ENCODE data around the gene OR2AG2. TPM values are rescaled to one million over a fixed set of nuclear protein-coding genes. Genes with fewer than 3 reads are reported as not detected.

The OR2AG2 gene
- total RNA-seq, 1 donor from 2014 or later = 0.27 TPM

DNA sequence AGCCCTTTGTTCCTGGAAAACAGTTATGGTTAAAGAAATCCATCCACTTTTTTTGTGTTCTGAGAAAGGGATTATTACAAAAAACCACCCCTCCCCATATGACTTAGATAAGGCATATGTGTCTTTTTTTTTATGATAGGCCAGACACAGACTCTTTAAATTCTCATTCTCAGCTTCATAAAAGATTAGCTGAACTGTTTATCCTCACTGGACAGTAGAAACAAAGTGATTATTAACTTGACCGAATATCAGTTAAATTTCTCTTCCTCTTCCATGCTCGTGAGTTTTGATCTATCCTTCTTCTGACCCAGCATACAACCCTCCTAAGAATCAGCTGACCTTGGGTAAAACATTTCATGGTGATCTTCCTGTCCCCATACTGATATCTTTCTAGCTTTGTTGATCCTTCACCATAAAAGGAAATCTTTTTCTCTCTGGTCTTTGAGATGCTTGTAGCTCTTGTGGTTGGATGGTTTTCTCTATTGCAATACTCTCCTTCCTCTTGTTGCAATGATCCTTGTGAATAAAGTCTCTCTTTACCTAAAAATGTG is 26.2 kb downstream of the OR2AG2 start:
- no peak for TF ChIP-seq EZH2 (IDR thresholded peaks at IDR 0.05; ENCODE audit: insufficient read depth, low read length)
- TF ChIP-seq, protein P1, sequence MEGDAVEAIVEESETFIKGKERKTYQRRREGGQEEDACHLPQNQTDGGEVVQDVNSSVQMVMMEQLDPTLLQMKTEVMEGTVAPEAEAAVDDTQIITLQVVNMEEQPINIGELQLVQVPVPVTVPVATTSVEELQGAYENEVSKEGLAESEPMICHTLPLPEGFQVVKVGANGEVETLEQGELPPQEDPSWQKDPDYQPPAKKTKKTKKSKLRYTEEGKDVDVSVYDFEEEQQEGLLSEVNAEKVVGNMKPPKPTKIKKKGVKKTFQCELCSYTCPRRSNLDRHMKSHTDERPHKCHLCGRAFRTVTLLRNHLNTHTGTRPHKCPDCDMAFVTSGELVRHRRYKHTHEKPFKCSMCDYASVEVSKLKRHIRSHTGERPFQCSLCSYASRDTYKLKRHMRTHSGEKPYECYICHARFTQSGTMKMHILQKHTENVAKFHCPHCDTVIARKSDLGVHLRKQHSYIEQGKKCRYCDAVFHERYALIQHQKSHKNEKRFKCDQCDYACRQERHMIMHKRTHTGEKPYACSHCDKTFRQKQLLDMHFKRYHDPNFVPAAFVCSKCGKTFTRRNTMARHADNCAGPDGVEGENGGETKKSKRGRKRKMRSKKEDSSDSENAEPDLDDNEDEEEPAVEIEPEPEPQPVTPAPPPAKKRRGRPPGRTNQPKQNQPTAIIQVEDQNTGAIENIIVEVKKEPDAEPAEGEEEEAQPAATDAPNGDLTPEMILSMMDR (IDR thresholded peaks at IDR 0.05; ENCODE audit: insufficient read depth, low read depth, low read length) = no peak
- FAIRE-seq (no peak), DNase-seq (ENCODE audit: low read depth) (no peak)
- no peak overlapping the region for H3K4me3 Mint-ChIP-seq (ENCODE audit: unreplicated experiment)
- H3K9me3 Mint-ChIP-seq (ENCODE audit: unreplicated experiment) = no peaks in the 10 kb centered on the region
- Histone ChIP-seq H3K4me2 (ENCODE audit: low read length) (no peak overlapping the region), H3K4me1 (ENCODE audit: insufficient read depth, low read length) (no peaks in the 10 kb centered on the region), H3K9ac (ENCODE audit: low read length) (no peak overlapping the region), H4K20me1 (ENCODE audit: insufficient read depth, low read length) (no peaks in the 10 kb centered on the region), H3K36me3 (ENCODE audit: insufficient read depth, low read length) (no peaks in the 10 kb centered on the region), H3K79me2 (ENCODE audit: insufficient read depth, low read length) (no peaks in the 10 kb centered on the region), H3K4me3 (ENCODE audit: insufficient read depth, low read depth, low read length) (no peak overlapping the region), H3K9me3 (ENCODE audit: insufficient read depth, low read depth, low read length) (no peaks in the 10 kb centered on the region), H3K27ac (ENCODE audit: low read depth, low read length) (no peak overlapping the region), H3K27me3 (ENCODE audit: insufficient read depth, low read length) (no peaks in the 10 kb centered on the region), H2AFZ (ENCODE audit: low read depth, low read length) (no peak overlapping the region)
- H3K4me1 Mint-ChIP-seq (ENCODE audit: low read depth, unreplicated experiment) = no peaks in the 10 kb centered on the region
- H3K27me3 Mint-ChIP-seq (ENCODE audit: low read depth, unreplicated experiment) = peaks cover 3% of the 10 kb centered on the region
- no peaks in the 10 kb centered on the region for H3K36me3 Mint-ChIP-seq (ENCODE audit: low read depth, unreplicated experiment)
- H3K27ac Mint-ChIP-seq (ENCODE audit: unreplicated experiment) = no peak overlapping the region

DNA sequence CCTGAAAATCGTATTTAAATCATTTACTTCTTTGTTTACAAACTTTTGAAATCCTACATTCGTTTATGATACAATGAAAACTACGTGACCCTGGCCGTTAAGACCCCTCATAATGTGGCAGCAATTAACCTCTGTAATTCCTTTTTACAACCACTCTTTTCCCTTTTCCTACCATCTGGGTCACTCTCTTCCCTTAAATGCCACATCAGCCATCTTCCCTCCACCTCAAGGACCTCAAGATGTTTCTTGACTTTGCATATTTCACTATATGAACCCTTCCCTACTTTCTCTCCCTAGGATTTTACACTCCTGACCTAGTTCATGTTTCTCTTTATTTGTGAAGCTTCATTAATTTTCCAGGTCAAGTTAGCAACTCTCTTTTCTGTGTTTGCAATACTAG is 26.8 kb downstream of the OR2AG2 start:
- Histone ChIP-seq H3K79me2 (ENCODE audit: insufficient read depth, low read length) (no peaks in the 10 kb centered on the region), H3K9ac (ENCODE audit: low read length) (no peak overlapping the region), H3K4me3 (ENCODE audit: insufficient read depth, low read depth, low read length) (no peak overlapping the region), H2AFZ (ENCODE audit: low read depth, low read length) (no peak overlapping the region), H3K4me2 (ENCODE audit: low read length) (no peak overlapping the region), H3K4me1 (ENCODE audit: insufficient read depth, low read length) (no peaks in the 10 kb centered on the region), H3K36me3 (ENCODE audit: insufficient read depth, low read length) (no peaks in the 10 kb centered on the region), H3K9me3 (ENCODE audit: insufficient read depth, low read depth, low read length) (no peaks in the 10 kb centered on the region), H4K20me1 (ENCODE audit: insufficient read depth, low read length) (no peaks in the 10 kb centered on the region), H3K27ac (ENCODE audit: low read depth, low read length) (no peak overlapping the region), H3K27me3 (ENCODE audit: insufficient read depth, low read length) (no peaks in the 10 kb centered on the region)
- Mint-ChIP-seq H3K27me3 (ENCODE audit: low read depth, unreplicated experiment) (peaks cover 3% of the 10 kb centered on the region), H3K4me1 (ENCODE audit: low read depth, unreplicated experiment) (no peaks in the 10 kb centered on the region), H3K27ac (ENCODE audit: unreplicated experiment) (no peak overlapping the region), H3K36me3 (ENCODE audit: low read depth, unreplicated experiment) (no peaks in the 10 kb centered on the region), H3K4me3 (ENCODE audit: unreplicated experiment) (no peak overlapping the region), H3K9me3 (ENCODE audit: unreplicated experiment) (no peaks in the 10 kb centered on the region)
- FAIRE-seq (no peak), DNase-seq (ENCODE audit: low read depth) (no peak)
- TF ChIP-seq EZH2 (IDR thresholded peaks at IDR 0.05; ENCODE audit: insufficient read depth, low read length) = no peak
- TF ChIP-seq, protein P1 (IDR thresholded peaks at IDR 0.05; ENCODE audit: insufficient read depth, low read depth, low read length) = no peak

DNA sequence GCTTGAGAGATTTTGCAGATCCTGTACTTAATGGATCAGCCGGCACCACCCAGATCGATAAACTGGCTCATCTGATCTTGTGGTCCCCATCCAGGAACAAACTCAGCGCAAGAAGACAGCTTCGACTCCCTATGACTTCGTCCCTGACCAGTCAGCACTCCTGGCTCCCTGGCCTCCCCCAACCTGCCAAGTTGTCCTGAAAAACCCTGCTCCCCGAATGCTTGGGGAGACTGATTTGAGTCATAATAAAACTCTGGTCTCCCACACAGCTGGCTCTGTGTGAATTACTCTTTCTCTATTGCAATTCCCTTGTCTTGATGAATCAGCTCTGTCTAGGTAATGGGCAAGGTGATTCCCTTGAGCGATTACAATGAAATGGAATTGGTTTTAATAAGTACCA is 29.5 kb downstream of the OR2AG2 start:
- Histone ChIP-seq H3K27me3 (ENCODE audit: insufficient read depth, low read length) (no peaks in the 10 kb centered on the region), H3K4me3 (ENCODE audit: insufficient read depth, low read depth, low read length) (no peak overlapping the region), H3K9me3 (ENCODE audit: insufficient read depth, low read depth, low read length) (no peaks in the 10 kb centered on the region), H3K4me2 (ENCODE audit: low read length) (no peak overlapping the region), H3K79me2 (ENCODE audit: insufficient read depth, low read length) (no peaks in the 10 kb centered on the region), H3K9ac (ENCODE audit: low read length) (no peak overlapping the region), H3K27ac (ENCODE audit: low read depth, low read length) (no peak overlapping the region), H3K36me3 (ENCODE audit: insufficient read depth, low read length) (no peaks in the 10 kb centered on the region), H3K4me1 (ENCODE audit: insufficient read depth, low read length) (no peaks in the 10 kb centered on the region), H4K20me1 (ENCODE audit: insufficient read depth, low read length) (no peaks in the 10 kb centered on the region), H2AFZ (ENCODE audit: low read depth, low read length) (no peak overlapping the region)
- no peak for DNase-seq (ENCODE audit: low read depth)
- TF ChIP-seq, protein P1 (IDR thresholded peaks at IDR 0.05; ENCODE audit: insufficient read depth, low read depth, low read length) = no peak
- no peak for TF ChIP-seq EZH2 (IDR thresholded peaks at IDR 0.05; ENCODE audit: insufficient read depth, low read length)
- Mint-ChIP-seq H3K9me3 (ENCODE audit: unreplicated experiment) (no peaks in the 10 kb centered on the region), H3K27me3 (ENCODE audit: low read depth, unreplicated experiment) (no peaks in the 10 kb centered on the region), H3K4me3 (ENCODE audit: unreplicated experiment) (no peak overlapping the region), H3K27ac (ENCODE audit: unreplicated experiment) (no peak overlapping the region), H3K4me1 (ENCODE audit: low read depth, unreplicated experiment) (no peaks in the 10 kb centered on the region), H3K36me3 (ENCODE audit: low read depth, unreplicated experiment) (no peaks in the 10 kb centered on the region)
- no peak for FAIRE-seq
